ENCODE results near the gene TTC29.
A peak's percentile ranks its signal among the peaks of the same experiment; 100 is the strongest.

TTC29 gene, protein sequence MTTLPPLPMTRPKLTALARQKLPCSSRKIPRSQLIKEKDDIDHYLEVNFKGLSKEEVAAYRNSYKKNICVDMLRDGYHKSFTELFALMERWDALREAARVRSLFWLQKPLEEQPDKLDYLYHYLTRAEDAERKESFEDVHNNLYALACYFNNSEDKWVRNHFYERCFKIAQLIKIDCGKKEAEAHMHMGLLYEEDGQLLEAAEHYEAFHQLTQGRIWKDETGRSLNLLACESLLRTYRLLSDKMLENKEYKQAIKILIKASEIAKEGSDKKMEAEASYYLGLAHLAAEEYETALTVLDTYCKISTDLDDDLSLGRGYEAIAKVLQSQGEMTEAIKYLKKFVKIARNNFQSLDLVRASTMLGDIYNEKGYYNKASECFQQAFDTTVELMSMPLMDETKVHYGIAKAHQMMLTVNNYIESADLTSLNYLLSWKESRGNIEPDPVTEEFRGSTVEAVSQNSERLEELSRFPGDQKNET

DNA sequence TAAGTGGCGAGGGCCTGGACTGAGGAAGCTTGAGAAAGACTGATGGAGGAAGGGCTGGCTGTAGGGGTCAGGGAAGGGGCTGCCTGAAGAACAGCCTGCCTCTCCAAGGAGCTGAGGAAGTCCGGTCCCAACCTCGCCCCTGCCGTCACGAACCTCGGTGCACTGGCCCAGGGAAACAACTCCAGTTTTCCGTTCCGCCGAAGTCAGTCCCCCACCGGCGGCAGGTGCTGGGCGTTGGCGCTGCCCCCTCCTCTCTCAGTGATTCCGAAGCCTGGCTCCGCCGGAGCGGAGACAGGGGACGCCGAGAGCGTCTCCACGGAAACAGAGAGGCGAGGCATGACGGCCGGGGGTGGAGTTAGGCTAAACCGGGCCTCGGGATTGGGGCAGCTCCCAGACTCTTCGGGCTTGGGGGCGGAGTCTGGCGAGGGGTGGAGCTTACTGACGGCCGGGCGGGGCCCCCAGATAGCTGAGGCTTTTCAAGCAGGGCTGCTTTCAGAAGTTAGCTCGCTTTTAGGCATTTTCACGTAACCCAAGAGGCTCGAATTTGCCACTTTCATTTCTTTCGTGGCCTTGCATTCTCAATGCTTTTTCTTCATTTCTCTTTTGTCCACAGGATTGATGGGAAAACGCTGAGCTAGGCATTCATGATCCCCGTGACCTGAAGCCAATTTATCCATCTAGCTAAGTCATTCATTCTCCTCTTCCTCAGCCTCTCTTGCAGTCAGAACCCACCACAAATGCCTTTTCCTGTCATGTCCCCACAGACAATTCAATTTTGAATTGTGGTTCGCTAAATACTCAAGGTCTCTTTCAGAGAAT, at the start of gene TTC29:
TTC29 (minus strand) TSS at position 309 of the 819 bp plus-strand sequence. CDS start 5,969 bp downstream, outside the sequence.
- peak; percentile 86 for DNase-seq

DNA sequence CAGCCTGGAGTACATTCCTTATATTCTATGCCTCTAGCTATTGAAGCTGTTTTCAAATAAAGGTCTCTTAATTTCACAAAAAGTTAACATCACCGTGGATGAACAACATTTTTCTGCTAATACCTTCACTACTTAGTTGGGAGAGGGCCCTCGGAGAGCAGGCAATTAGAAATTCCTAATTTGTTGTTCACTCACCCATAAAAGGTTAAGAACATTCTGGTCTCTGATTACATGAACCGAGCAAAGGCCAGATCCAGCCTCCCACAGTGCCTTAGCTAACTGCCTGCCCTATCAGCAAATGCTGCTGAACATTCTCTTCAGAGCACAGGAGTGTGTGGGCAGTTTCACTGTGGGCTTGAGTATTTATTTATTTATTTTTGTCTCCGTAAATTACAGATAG, 36.0 kb upstream of the TTC29 start:
- no peak for DNase-seq

GRCh38 chr4:146978641-146979040, 33.0 kb upstream of the TTC29 start:
- DNase-seq, result no peak

DNA sequence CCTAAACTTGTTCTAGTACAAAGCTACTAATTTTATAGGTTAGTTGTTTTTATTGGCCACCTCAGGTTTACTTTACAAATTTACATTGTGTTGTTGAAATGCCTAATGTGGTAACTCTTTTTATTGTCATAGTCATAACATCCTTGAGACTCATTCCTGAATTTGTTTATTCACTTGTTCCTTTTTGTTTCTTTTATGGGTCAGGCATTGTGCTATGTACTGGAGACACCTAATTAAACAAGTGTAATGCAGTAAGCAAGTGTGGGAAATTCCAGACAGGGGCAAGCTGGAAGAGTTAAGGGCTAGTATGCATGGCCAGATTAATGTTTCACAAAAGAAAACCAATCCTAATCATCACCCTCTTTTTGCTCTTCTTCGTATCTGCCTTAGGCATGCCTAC, 30.5 kb upstream of the TTC29 start:
- no peak for DNase-seq

- DNase-seq, result no peak
These were observed 29.9 kb upstream of the TTC29 start for GRCh38 chr4:146975527-146975926.

- no peak for DNase-seq
These were observed 29.4 kb upstream of the TTC29 start for GRCh38 chr4:146975036-146975435.

DNA sequence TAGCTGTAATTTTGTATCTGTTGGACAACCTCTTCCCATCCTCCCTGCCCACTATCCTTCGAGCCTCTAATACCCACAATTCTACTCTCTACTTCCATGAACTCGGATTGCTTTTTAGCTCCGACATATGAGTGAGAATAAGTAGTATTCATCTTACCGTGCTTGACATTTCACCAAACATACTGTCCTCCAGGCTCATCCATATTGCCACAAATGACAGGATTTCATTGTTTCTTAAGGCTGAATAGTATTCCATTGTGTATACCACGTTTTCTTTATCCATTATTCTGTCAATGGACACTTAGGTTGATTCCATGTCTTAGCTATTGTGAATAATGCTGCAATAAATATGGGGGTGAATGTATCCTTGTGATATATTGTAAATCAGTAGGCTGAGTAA, 26.4 kb upstream of the TTC29 start:
- no peak for DNase-seq

GRCh38 chr4:146969126-146969525, 23.5 kb upstream of the TTC29 start:
- no peak for DNase-seq

DNA sequence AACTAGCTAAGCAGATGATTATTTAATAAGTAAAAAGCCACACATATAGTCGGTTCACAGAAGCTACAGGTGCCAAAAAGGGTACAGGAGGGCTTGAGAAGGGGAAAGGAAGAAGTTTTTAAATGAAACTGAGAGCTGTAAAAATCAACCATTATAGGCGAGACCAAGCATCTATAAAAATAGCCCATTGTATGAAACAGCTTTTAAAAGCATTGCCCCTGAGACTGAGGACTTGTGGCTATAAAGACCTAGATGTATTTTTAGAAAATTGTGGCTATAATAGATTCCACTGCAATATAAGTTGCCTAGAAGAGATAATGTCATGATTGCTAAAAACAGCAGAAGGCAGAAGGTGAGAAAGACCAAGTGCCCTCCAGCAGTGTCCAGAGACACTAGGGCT, 15.0 kb upstream of the TTC29 start:
- DNase-seq, result no peak

GRCh38 chr4:146959692-146960091, 14.0 kb upstream of the TTC29 start:
- no peak for DNase-seq

DNA sequence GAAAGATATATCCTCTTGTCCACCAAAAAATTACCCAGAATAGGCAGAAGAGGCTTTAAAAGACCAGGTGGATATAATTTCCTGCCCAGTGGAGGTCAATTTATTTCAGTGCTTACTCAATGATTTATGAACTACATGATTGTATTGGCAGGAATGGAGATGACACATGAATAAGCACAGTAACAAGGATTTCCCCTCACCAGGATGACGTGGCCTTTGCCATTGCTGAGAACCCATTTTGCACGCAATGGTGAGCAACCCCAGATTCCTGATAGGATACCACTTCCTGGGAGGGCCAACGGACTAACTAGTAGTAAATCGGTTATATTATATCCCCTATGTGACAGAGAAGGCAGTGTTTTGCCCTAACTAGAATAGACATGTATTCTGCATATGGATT, 11.6 kb upstream of the TTC29 start:
- peak; percentile 6 for DNase-seq

GRCh38 chr4:146952896-146953295, 7.2 kb upstream of the TTC29 start:
- no peak for DNase-seq

- DNase-seq, result no peak
These were observed 3.9 kb upstream of the TTC29 start for GRCh38 chr4:146949559-146949958.

GRCh38 chr4:146943691-146944375, 1.8 kb downstream of the TTC29 start:
- DNase-seq, result no peak

- no peak for DNase-seq
These were observed 13.5 kb downstream of the TTC29 start for GRCh38 chr4:146932116-146932515.

- no peak for DNase-seq
These were observed 15.0 kb downstream of the TTC29 start for GRCh38 chr4:146930673-146931072.

DNA sequence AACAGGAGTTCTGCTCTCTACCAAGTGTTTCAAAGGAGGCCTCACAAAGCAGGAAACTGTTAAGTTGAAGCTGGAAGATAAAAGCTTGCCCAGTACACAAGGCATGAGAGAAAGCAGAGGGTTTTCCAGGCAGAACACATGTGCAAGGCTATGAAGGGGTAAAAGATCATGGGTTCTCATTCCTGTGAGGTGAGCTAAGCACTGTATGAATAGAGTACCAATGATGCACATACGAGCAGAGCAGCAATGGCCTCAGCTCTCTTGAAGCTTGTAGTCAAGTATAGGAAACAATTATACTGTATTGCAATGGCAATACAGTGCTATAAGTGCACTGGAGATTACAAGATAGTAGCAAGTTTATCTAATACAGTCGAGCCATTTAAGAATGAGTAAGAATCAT, 18.0 kb downstream of the TTC29 start:
- no peak for DNase-seq

DNA sequence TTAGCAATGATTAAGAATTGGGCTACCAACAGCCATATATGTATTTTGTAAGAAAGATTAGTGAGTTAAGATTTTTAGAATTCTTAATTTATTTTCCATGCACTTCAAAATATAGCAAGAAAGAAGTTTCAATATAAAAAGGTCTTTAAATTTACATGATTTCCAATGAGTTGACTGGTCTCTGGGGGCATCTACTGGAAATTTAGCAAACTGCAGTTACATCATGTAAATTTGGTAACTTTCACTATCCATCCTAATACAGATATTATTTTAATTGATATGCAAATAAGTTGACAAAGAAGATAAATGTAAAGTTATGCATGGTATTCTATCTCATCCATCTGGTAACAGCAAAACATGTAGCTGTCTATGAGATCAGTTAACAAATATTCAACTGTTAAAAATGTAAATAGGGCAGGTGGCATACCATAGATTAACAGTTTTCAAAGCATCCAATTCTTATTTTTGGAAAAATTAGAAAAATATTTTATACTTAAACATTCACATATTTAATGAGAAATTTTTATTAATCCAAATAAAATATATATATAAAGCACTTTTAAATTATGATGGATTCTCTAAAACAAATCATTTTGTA, 29.1 kb downstream of the TTC29 start:
- peak; percentile 27 for DNase-seq

DNA sequence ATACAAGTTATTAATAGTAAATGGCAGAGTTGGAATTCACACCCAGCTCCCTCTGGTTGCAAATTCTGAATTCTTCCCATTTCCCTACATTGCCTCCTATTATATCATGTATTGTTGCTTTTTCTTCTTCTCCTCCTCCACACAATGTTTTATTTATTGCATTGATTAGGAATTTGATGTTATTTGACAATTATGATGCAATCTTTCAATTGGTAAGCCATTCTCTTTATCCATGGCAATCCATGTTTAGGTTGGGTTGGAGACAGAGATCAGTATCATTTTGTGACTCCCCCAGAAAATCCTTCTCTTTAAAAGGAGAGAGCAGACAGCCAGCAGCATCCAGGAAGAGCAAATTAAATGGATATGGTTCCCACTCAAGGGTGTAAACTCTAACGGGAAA, 30.5 kb downstream of the TTC29 start:
- DNase-seq, result no peak

DNA sequence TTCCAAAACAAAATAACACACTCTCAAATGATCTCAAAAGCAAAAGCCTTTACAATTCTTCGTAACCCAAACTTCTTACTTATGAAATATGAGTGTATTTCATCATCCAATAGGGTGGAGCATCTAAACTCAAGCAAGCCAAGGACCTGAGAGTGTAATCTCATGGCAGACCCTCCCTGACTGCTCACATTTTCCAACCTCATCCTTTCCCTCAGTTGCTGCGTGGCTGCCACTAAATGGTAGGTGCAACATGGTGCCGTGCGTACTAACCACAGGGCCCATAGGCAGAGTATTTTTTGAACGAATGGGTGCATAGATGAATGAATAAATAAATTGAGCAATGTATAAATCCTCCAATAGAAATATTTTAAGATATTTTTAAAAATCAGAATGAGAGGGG, 45.4 kb downstream of the TTC29 start:
- no peak for DNase-seq

- no peak for DNase-seq
These were observed 55.4 kb downstream of the TTC29 start for GRCh38 chr4:146890301-146890700.

- no peak for DNase-seq
These were observed 62.6 kb downstream of the TTC29 start for GRCh38 chr4:146883070-146883469.

DNA sequence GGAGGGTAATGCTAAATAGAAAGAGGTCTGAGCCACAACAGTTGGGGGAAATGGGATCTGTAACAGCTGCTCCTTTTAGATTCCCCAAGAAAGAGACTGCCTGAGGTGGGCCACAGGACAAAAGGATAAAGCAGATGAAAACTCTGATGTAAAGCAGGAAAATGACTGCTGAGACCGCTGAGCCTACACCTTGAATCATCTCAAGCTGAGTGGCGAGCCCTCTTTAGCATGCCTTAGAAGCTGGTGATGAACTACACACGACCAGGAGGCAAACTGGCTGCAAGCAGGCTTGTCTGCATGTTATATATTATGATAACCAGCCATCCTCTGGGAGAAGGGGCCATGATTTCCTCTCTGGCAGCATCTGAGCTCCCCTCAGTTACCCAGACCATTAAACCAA, 88.4 kb downstream of the TTC29 start:
- DNase-seq, result no peak
